Ectodermal cell (in vitro differentiated cells): ENCODE data around the gene CFAP161.

Experiments used
- H3K27ac ChIP-seq: 2 replicates; pipeline ENCODE4 v1.7.0; 2013; ENCODE audit warnings: mild to moderate bottlenecking, low read depth, low read length; ENCODE audit not compliant: insufficient read depth, poor library complexity, severe bottlenecking
- H3K27me3 ChIP-seq: 2 replicates; pipeline ENCODE4 v1.7.0; 2013; ENCODE audit warnings: mild to moderate bottlenecking, low read length; ENCODE audit not compliant: insufficient read depth, control insufficient read depth, poor library complexity, severe bottlenecking
- H3K36me3 ChIP-seq: one replicate; pipeline ENCODE4 v1.7.0; 2013; ENCODE audit warnings: low read length; ENCODE audit not compliant: control insufficient read depth, insufficient read depth
- H3K4me1 ChIP-seq: one replicate; pipeline ENCODE4 v1.7.0; 2013; ENCODE audit warnings: low read length; ENCODE audit not compliant: control insufficient read depth, insufficient read depth
- H3K4me3 ChIP-seq: 2 replicates; pipeline ENCODE4 v1.7.0; 2013; ENCODE audit warnings: low read depth, low read length, control low read depth; ENCODE audit not compliant: insufficient read depth
- H3K9me3 ChIP-seq: 2 replicates; pipeline ENCODE4 v1.7.0; 2013; ENCODE audit warnings: mild to moderate bottlenecking, low read length, moderate library complexity; ENCODE audit not compliant: control insufficient read depth
- WGBS, 2 experiments: methylation state at CpG; one replicate each; pipeline ENCODE4 v1.1.7; 2013; ENCODE audit warnings: missing lambda C conversion rate in 2 of 2; 5-methylcytosine and 5-hydroxymethylcytosine counted together

CFAP161 gene

GRCh38 chr15:81106560-81106959, 27.5 kb upstream of the CFAP161 start:
- Histone ChIP-seq H3K36me3 (no peaks in the 10 kb centered on the region), H3K9me3 (no peaks in the 10 kb centered on the region), H3K27me3 (no peaks in the 10 kb centered on the region), H3K27ac (no peak overlapping the region), H3K4me3 (no peak overlapping the region), H3K4me1 (no peaks in the 10 kb centered on the region)
- WGBS, 2 experiments, result 58 to 59% methylated on average over 6 of the region's 6 CpGs

DNA sequence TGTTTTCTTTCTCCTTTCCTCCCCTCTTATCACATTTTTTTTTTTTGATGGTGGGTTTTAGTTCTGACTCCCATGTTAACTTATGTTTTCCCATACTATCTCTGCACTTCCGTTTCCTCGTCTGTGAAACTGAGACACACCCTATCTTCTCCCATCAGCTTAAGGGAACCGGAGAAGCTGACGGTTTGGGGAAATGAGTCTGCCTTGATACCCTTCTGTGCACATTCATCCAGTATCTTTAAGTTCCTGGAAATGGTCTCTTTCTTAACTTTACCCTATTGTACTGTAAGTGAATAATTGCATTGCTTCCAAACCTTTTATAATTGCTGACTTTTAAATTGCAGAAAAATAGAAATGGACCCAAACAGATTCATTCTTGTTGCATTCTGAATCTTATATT, 26.2 kb upstream of the CFAP161 start:
- Histone ChIP-seq H3K9me3 (no peaks in the 10 kb centered on the region), H3K27ac (no peak overlapping the region), H3K36me3 (no peaks in the 10 kb centered on the region), H3K4me3 (no peak overlapping the region), H3K4me1 (no peaks in the 10 kb centered on the region), H3K27me3 (no peaks in the 10 kb centered on the region)
- 94% methylated on average over 4 of the region's 4 CpGs for WGBS, 2 experiments

GRCh38 chr15:81108427-81108826, 25.6 kb upstream of the CFAP161 start:
- no peak overlapping the region for H3K27ac ChIP-seq
- no peaks in the 10 kb centered on the region for H3K27me3 ChIP-seq
- H3K36me3 ChIP-seq, result no peaks in the 10 kb centered on the region
- 43 to 53% methylated on average over 1 of the region's 1 CpG for WGBS, 2 experiments
- H3K4me1 ChIP-seq, result no peaks in the 10 kb centered on the region
- H3K9me3 ChIP-seq, result no peaks in the 10 kb centered on the region
- H3K4me3 ChIP-seq, result no peak overlapping the region

DNA sequence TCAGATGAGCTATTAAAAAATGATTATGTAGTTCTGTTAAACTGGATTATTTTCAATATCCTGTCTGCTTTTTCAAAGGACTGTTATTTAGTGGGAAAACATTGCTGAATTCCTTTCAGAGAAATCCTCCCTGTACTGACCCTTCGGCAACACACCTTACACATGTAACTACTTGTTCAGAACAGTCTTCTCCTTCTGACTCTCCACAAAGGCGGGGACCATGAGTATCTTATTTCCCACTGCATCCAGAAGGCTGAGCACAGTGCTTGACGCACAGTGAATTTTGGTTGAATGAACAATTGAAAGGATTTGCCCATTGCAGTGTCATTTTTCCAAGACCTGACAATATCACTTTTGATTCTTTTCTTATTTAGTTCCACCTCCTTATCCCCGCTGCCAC, 23.1 kb upstream of the CFAP161 start:
- WGBS, 2 experiments, result 85 to 87% methylated on average over 4 of the region's 4 CpGs
- H3K27ac ChIP-seq, result no peak overlapping the region
- H3K4me1 ChIP-seq, result no peaks in the 10 kb centered on the region
- H3K36me3 ChIP-seq, result no peaks in the 10 kb centered on the region
- no peaks in the 10 kb centered on the region for H3K27me3 ChIP-seq
- H3K9me3 ChIP-seq, result no peaks in the 10 kb centered on the region
- no peak overlapping the region for H3K4me3 ChIP-seq

- H3K9me3 ChIP-seq, result no peaks in the 10 kb centered on the region
- no peak overlapping the region for H3K4me3 ChIP-seq
- 86 to 88% methylated on average over 5 to 6 of the region's 6 CpGs for WGBS, 2 experiments
- no peaks in the 10 kb centered on the region for H3K36me3 ChIP-seq
- H3K4me1 ChIP-seq, result no peaks in the 10 kb centered on the region
- no peaks in the 10 kb centered on the region for H3K27me3 ChIP-seq
- no peak overlapping the region for H3K27ac ChIP-seq
Observed at GRCh38 chr15:81111510-81112470, 22.3 kb upstream of the CFAP161 start.

- Histone ChIP-seq H3K27me3 (peaks cover 7% of the 10 kb centered on the region), H3K36me3 (no peaks in the 10 kb centered on the region), H3K4me3 (no peak overlapping the region), H3K4me1 (no peaks in the 10 kb centered on the region), H3K9me3 (no peaks in the 10 kb centered on the region), H3K27ac (no peak overlapping the region)
- 91% methylated on average over 3 of the region's 3 CpGs for WGBS, 2 experiments
Observed at GRCh38 chr15:81113204-81113657, 20.8 kb upstream of the CFAP161 start.

- H3K27ac ChIP-seq, result no peak overlapping the region
- H3K9me3 ChIP-seq, result no peaks in the 10 kb centered on the region
- H3K4me3 ChIP-seq, result no peak overlapping the region
- H3K36me3 ChIP-seq, result no peaks in the 10 kb centered on the region
- no peaks in the 10 kb centered on the region for H3K4me1 ChIP-seq
- H3K27me3 ChIP-seq, result peaks cover 12% of the 10 kb centered on the region
- WGBS, 2 experiments, result 72 to 79% methylated on average over 3 of the region's 3 CpGs
Observed at GRCh38 chr15:81113861-81114291, 20.2 kb upstream of the CFAP161 start.

- Histone ChIP-seq H3K4me1 (no peaks in the 10 kb centered on the region), H3K36me3 (no peaks in the 10 kb centered on the region), H3K27me3 (peaks cover 12% of the 10 kb centered on the region), H3K9me3 (no peaks in the 10 kb centered on the region), H3K27ac (no peak overlapping the region), H3K4me3 (no peak overlapping the region)
- WGBS, 2 experiments, result 93 to 95% methylated on average over 3 to 4 of the region's 5 CpGs
Observed at GRCh38 chr15:81115054-81115939, 18.8 kb upstream of the CFAP161 start.

- WGBS, 2 experiments, result 90 to 91% methylated on average over 2 to 3 of the region's 3 CpGs
- H3K36me3 ChIP-seq, result no peaks in the 10 kb centered on the region
- H3K4me3 ChIP-seq, result no peak overlapping the region
- H3K27ac ChIP-seq, result no peak overlapping the region
- peaks cover 12% of the 10 kb centered on the region for H3K27me3 ChIP-seq
- H3K9me3 ChIP-seq, result no peaks in the 10 kb centered on the region
- no peaks in the 10 kb centered on the region for H3K4me1 ChIP-seq
Observed at GRCh38 chr15:81117136-81117535, 16.9 kb upstream of the CFAP161 start.

- Histone ChIP-seq H3K4me1 (no peaks in the 10 kb centered on the region), H3K27me3 (peaks cover 12% of the 10 kb centered on the region), H3K27ac (no peak overlapping the region), H3K36me3 (no peaks in the 10 kb centered on the region), H3K4me3 (no peak overlapping the region), H3K9me3 (no peaks in the 10 kb centered on the region)
- WGBS, 2 experiments, result 91 to 93% methylated on average over 3 of the region's 3 CpGs
Observed at GRCh38 chr15:81117581-81117980, 16.5 kb upstream of the CFAP161 start.
